HFF-Myc (cell line): Measurements from ENCODE around the gene IL1RAPL1.

Experiments used
- DNase-seq: peaks from one replicate; pipeline ENCODE4 v3.0.0-alpha.2; 2011; ENCODE audit warnings: low read depth; ENCODE audit errors: extremely low read depth
- H3K4me3 ChIP-seq: replicated peaks from 2 replicates; pipeline ENCODE4 v1.5.1; 2011; ENCODE audit warnings: low read depth, mild to moderate bottlenecking, control low read depth, low read length
- CTCF ChIP-seq: IDR thresholded peaks from 2 replicates; pipeline ENCODE4 v1.5.1; 2012; ENCODE audit warnings: mild to moderate bottlenecking, low read depth, low read length, control low read depth; ENCODE audit errors: missing control alignments

Gene IL1RAPL1

GRCh38 chrX:28651186-28651585 is 63.9 kb downstream of the IL1RAPL1 start:
- TF ChIP-seq CTCF = no peak
- H3K4me3 ChIP-seq = no peak overlapping the region

GRCh38 chrX:28659269-28659668 is 72.0 kb downstream of the IL1RAPL1 start:
- DNase-seq = no peak
- TF ChIP-seq CTCF = peak; percentile 6
- H3K4me3 ChIP-seq = no peak overlapping the region

More at GRCh38 chrX:28651186-28651585, 63.9 kb downstream of the IL1RAPL1 start:
- DNase-seq = no peak

GRCh38 chrX:28665778-28666177 is 78.5 kb downstream of the IL1RAPL1 start:
- no peak overlapping the region for H3K4me3 ChIP-seq
- TF ChIP-seq CTCF = no peak
- no peak for DNase-seq

- no peak for DNase-seq
- TF ChIP-seq CTCF = no peak
These were observed 81.1 kb downstream of the IL1RAPL1 start for GRCh38 chrX:28668303-28668702.

GRCh38 chrX:28668957-28669356 is 81.7 kb downstream of the IL1RAPL1 start:
- H3K4me3 ChIP-seq = no peak overlapping the region
- TF ChIP-seq CTCF = no peak
- no peak for DNase-seq

More at GRCh38 chrX:28668303-28668702, 81.1 kb downstream of the IL1RAPL1 start:
- H3K4me3 ChIP-seq = no peak overlapping the region

- no peak overlapping the region for H3K4me3 ChIP-seq
- no peak for TF ChIP-seq CTCF
- no peak for DNase-seq
These were observed 82.8 kb downstream of the IL1RAPL1 start for GRCh38 chrX:28670074-28670473.

- no peak for DNase-seq
- no peak for TF ChIP-seq CTCF
- no peak overlapping the region for H3K4me3 ChIP-seq
These were observed 87.9 kb downstream of the IL1RAPL1 start for GRCh38 chrX:28675173-28675572.
